IPS-18a (cell line): ENCODE measurements around the gene ADARB1.
"Not testable (repeated sequence)": the region's sequence is repeated elsewhere in the genome, so short reads cannot be mapped to it uniquely, and the experiment has no call there.

Source experiments
- H3K27ac ChIP-seq: one replicate; pipeline ENCODE4 v1.5.1; 2013; ENCODE audit warnings: low read length
- H3K27me3 ChIP-seq: one replicate; pipeline ENCODE4 v1.6.1; 2013; ENCODE audit warnings: mild to moderate bottlenecking, low read length; ENCODE audit not compliant: control insufficient read depth, insufficient read depth
- H3K36me3 ChIP-seq: one replicate; pipeline ENCODE4 v1.6.1; 2013; ENCODE audit warnings: low read depth, low read length; ENCODE audit not compliant: control insufficient read depth
- H3K4me1 ChIP-seq: one replicate; pipeline ENCODE4 v1.6.1; 2013; ENCODE audit warnings: low read depth, low read length; ENCODE audit not compliant: control insufficient read depth
- H3K4me3 ChIP-seq: one replicate; pipeline ENCODE4 v1.5.1; 2013; ENCODE audit warnings: low read length
- H3K9ac ChIP-seq: one replicate; pipeline ENCODE4 v1.6.1; 2013; ENCODE audit warnings: mild to moderate bottlenecking, low read length, moderate library complexity
- H3K9me3 ChIP-seq: one replicate; pipeline ENCODE4 v1.6.1; 2013; ENCODE audit warnings: low read depth, low read length; ENCODE audit not compliant: control insufficient read depth

ADARB1 gene

DNA sequence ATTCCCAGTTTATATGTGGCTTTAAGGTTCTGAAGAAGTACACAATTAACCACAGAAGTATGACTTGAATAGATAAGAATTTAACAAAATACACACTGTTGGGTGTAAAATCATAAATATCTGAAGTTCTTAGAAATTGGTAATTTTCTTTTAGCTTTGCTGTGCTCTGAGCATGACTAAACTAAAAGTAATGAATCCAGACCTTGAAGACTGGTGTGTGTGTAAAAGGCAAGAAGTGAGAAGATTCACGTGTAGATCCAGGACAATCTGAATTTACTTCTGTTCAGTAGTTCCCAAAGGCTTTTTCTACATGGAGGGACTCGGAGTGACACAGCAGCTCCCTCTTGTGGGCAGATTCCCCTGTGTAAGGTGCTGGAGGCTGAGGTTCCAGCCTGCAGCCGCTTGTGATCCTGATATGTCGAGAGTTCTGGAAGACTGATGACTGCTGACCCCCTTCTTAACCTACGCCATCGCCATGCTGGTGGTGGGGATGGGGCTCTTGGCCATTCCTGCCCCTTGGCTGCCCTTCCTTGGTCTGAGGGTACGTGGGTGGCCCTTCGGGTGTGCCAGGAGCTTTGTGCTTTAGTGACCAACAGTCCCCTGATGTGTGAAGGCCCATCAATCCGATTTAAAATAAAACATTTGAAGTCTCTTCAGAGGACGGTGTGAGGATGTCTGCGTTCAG lies 62.7 kb downstream of the ADARB1 start:
- Histone ChIP-seq H3K36me3 (no peaks in the 10 kb centered on the region), H3K27me3 (no peaks in the 10 kb centered on the region), H3K9ac (no peak overlapping the region), H3K9me3 (no peaks in the 10 kb centered on the region), H3K27ac (no peak overlapping the region), H3K4me3 (no peak overlapping the region), H3K4me1 (no peaks in the 10 kb centered on the region)

DNA sequence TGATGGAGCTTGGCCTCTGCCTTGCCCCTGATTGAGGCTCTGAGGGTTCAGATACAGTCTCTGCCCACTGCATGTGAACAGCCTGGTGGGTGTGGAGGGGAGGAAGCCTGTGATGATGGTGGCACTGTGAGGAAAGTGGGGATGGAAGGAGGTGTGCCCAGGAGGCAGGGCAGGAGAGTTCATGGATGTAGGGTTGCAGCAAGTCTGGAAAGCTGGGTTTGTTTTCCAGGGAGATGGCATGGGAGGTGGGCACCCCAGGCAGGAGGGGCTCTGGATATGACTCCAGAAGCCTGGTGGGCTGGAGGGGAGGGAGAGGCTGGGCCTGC lies 63.2 kb downstream of the ADARB1 start:
- Histone ChIP-seq H3K27me3 (no peaks in the 10 kb centered on the region), H3K9ac (no peak overlapping the region), H3K27ac (no peak overlapping the region), H3K36me3 (no peaks in the 10 kb centered on the region), H3K4me1 (no peaks in the 10 kb centered on the region), H3K9me3 (no peaks in the 10 kb centered on the region), H3K4me3 (no peak overlapping the region)

DNA sequence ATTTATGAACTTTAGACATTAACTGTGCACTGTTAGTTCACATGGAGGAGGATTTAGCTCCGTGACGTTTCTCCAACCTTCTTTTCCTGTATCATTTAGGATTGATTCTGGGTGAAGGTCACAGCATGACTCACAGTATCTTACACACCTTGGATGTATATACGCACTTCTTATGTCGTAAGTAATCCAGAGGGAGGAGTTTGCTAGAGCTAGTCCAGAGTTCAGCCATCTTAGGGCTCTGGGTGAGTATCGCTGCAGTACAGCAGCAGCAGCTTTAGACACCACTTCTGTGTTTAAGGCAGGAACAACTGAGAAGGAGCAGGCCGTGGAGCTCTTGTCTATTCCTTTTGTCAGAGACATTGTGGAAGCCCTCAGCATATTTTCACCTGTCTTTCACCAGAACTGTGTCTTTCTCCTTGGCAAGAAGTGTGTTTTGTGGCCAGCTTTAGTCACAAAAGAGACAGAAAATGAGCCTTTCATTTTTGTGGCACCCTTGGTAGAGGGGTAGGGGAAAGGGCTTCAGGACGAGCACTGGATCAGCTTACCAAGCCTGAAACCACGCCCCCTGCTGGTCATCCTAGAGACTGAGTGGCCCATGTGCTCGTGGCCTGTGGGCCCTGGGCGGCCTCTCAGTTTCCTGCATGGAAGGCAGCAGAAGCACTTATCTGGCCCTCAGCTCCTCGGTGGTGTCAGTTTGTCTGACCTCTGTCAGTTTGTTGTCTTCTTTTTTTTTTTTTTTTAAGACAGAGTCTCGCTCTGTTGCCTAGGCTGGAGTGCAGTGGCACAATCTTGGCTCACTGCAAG lies 64.0 kb downstream of the ADARB1 start:
- Histone ChIP-seq H3K27me3 (no peaks in the 10 kb centered on the region), H3K4me3 (no peak overlapping the region), H3K9me3 (no peaks in the 10 kb centered on the region), H3K4me1 (no peaks in the 10 kb centered on the region), H3K9ac (no peak overlapping the region), H3K27ac (no peak overlapping the region), H3K36me3 (no peaks in the 10 kb centered on the region)

DNA sequence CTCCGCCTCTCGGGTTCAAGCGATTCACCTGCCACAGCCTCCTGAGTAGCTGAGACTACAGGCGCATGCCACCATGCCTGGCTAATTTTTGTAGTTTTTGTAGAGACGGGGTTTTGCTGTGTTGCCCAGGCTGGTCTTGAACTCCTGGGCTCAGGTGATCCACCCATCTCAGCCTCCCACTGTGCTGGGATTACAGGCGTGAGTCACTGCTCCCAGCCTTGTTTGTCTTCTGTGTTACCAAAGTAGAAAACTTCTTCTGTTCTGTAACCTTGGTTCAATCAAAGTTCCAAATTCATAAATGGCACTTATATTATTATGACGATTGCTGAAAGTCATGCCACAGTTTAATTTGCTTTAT lies 64.6 kb downstream of the ADARB1 start:
- not testable (repeated sequence) for H3K9me3 ChIP-seq, H3K36me3 ChIP-seq, H3K27me3 ChIP-seq, H3K4me3 ChIP-seq, H3K9ac ChIP-seq, H3K27ac ChIP-seq, H3K4me1 ChIP-seq

DNA sequence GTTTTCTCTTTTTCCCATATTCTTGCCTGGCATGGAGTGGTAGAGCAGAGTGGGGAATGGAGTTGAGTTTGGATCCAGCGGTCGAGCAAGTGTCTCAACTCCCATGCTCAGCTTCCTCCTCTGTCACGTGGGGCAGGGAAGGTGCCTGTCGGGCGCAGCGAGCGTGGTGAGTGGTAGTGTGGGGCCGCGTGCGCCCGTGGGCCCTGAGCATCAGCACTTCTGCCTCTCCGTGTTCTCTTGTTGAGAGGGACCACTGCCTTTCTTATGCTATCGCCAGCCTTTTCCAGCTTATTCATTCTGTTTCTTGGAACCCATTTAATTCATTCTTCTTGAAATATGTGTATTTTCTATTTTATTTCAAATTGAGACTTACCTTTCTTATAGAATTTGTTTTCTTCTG lies 65.1 kb downstream of the ADARB1 start:
- no peak overlapping the region for H3K27ac ChIP-seq
- H3K4me3 ChIP-seq, result no peak overlapping the region
- H3K4me1 ChIP-seq, result no peaks in the 10 kb centered on the region
- H3K36me3 ChIP-seq, result no peaks in the 10 kb centered on the region
- H3K27me3 ChIP-seq, result no peaks in the 10 kb centered on the region
- no peak overlapping the region for H3K9ac ChIP-seq
- no peaks in the 10 kb centered on the region for H3K9me3 ChIP-seq

DNA sequence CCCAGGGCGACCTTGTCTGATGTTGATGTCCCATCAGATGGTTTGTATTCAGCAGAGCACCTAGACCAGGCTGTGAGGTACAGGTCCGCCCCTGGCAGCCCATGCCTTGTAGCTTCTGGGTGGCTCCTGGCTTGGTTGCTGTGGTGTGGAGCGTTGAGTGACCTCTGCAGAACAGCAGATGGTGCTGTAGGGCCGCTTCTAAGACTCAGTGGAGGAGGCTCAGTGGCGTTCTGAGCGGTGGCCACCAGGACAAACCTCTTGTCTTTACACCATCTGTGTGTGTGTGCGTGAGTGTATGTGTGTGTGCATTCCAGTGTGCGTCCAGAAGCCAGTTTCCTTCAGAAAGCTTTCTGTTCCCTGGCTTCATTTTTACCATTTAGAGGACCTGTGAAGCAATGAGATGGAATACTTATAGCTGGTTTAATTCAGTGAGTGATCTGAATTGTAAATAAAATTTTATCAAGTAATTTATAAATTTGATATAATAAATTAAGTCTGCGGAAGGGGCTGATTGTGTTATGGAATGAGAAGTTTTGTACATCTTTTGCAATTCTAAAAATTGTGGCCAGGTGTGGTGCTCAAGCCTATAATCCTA lies 66.1 kb downstream of the ADARB1 start:
- no peaks in the 10 kb centered on the region for H3K27me3 ChIP-seq
- H3K4me1 ChIP-seq, result no peaks in the 10 kb centered on the region
- no peak overlapping the region for H3K27ac ChIP-seq
- no peak overlapping the region for H3K9ac ChIP-seq
- no peaks in the 10 kb centered on the region for H3K36me3 ChIP-seq
- H3K4me3 ChIP-seq, result no peak overlapping the region
- H3K9me3 ChIP-seq, result no peaks in the 10 kb centered on the region

DNA sequence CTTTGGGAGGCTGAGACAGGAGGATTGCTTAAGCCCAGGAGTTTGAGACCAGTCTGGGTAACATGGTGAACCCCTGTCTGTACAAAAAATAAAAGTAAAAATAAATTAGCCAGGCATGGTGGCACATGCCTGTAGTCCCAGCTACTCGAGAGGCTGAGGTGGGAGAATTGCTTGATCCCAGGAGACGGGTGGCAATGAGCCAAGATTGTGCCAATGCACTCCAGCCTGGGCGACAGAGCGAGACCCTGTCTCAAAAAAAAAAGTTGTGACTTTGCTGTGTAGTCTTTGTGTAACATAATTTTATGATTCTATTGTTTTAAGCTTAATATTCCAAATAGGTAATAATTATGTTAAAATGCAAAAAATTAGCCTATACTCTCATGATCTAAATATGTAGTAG lies 66.6 kb downstream of the ADARB1 start:
- not testable (repeated sequence) for H3K27ac ChIP-seq, H3K27me3 ChIP-seq, H3K4me3 ChIP-seq, H3K9me3 ChIP-seq, H3K9ac ChIP-seq, H3K36me3 ChIP-seq, H3K4me1 ChIP-seq

DNA sequence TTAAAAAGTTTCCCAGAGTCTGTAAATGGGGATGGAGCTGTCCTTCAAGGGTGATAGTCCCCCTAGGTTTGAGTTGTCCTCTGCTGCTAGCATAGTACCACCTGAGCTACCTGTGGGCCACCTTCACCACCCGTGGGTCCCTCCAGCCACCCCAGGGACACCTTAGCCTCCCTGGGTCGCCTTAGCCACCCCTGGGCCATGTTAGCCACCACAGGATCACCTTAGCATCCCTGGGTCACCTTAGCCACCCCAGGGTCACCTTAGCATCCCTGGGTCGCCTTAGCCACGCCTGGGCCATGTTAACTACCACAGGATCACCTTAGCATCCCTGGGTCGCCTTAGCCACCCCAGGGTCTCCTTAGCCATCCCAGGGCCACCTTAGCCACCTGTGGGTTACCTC lies 67.1 kb downstream of the ADARB1 start:
- Histone ChIP-seq H3K9me3 (no peaks in the 10 kb centered on the region), H3K9ac (no peak overlapping the region), H3K27ac (no peak overlapping the region), H3K4me1 (no peaks in the 10 kb centered on the region), H3K27me3 (no peaks in the 10 kb centered on the region), H3K36me3 (no peaks in the 10 kb centered on the region), H3K4me3 (no peak overlapping the region)

DNA sequence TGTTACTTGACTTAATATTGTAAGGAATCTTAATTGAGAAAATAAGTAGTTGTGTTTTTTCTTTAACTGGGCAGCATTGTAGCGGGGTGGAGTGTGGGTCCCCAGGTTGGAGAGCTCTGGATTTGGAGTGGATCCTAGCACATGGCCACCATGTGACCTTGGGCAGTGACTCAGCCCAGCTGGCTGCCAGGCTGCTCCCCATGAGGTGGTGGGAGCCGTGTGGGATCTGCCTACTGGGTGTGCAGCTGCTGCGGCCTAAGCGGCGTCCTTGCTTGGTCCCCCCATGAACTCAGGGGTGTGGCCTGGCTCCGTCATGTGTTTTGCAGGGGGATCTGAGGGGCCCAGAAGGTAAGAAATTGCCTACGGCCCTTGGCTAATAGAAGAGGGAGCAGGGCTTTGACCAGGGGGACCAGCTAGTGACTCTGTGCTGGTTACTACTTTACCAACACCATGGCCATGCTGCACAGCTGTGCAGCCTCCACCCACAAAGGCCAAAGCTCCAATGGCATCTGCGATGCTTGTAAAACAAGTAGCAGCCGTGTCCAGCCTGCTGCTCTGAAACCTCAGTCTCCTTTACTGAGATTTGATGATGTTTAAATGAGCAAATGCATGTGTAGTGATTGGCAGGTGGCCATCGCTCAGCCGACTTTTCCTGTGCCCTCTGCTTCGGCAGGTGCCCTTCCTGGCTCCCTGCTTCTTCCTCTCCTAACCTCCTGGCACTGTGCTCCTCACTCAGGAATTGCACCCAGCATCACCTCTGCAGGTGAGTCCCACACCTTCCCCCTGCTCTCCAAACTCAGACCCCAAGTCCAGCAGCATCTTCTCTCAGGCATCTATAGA lies 68.3 kb downstream of the ADARB1 start:
- Histone ChIP-seq H3K4me3 (no peak overlapping the region), H3K4me1 (no peaks in the 10 kb centered on the region), H3K27ac (no peak overlapping the region), H3K36me3 (no peaks in the 10 kb centered on the region), H3K27me3 (no peaks in the 10 kb centered on the region), H3K9ac (no peak overlapping the region), H3K9me3 (no peaks in the 10 kb centered on the region)

DNA sequence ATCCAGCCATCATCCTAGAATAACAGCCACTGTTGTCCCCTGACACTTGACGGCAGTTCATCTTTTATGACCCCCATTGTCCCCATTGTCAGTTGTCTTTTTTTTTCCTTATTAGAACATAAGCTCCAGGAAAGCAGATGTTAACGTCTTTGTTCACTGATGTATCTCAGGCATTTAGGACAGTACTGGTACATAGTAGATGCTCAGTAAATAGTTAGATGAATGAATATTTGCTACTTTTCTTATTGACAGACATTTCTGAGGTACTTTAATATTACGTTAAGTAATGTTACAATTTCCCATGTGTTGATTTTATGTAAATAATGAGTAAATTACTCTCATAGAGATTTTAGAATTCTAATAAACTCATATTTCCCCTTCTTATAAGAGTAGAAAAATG lies 69.5 kb downstream of the ADARB1 start:
- Histone ChIP-seq H3K36me3 (no peaks in the 10 kb centered on the region), H3K27me3 (no peaks in the 10 kb centered on the region), H3K9me3 (no peaks in the 10 kb centered on the region), H3K4me3 (no peak overlapping the region), H3K4me1 (no peaks in the 10 kb centered on the region), H3K9ac (no peak overlapping the region), H3K27ac (no peak overlapping the region)

DNA sequence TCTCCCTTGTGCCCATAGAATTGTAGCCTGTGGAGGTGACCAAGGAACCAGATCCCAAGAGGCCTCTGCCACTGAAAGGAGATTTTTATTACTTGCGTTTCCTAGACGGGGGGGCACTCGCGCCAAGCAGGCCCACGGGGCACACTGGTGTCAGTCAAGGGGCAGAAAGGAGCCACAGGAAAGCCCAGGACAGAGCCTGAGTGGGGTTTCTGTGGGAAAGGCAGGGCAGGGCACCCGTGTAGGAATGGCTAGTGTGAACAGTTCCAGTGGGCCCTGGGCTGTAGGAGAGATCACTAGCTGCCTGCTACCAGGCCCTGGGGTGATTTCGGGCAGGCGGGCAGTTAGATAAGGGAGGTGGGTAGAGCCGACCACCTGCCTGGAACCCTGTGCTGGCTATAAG lies 70.8 kb downstream of the ADARB1 start:
- H3K4me1 ChIP-seq, result no peaks in the 10 kb centered on the region
- H3K27ac ChIP-seq, result no peak overlapping the region
- no peaks in the 10 kb centered on the region for H3K27me3 ChIP-seq
- H3K9ac ChIP-seq, result no peak overlapping the region
- H3K9me3 ChIP-seq, result no peaks in the 10 kb centered on the region
- H3K36me3 ChIP-seq, result no peaks in the 10 kb centered on the region
- no peak overlapping the region for H3K4me3 ChIP-seq
